D721Med (cell line): ENCODE results near the gene TGM2.

ENCODE experiments used
- DNase-seq: peaks from one replicate; pipeline ENCODE4 v3.0.0; 2011; ENCODE audit warnings: low spot score; ENCODE audit not compliant: insufficient read length
- FAIRE-seq: peaks from 2 replicates; lab custom pipeline; 2011; peaks lifted over from hg19 to GRCh38; lab: Jason Lieb, UNC
- TF ChIP-seq, protein P1 (sequence below): IDR thresholded peaks from 2 replicates; pipeline ENCODE4 v1.5.1; 2012; ENCODE audit warnings: mild to moderate bottlenecking, control low read depth; ENCODE audit not compliant: insufficient read depth; ENCODE audit errors: missing control alignments

The TGM2 gene

DNA sequence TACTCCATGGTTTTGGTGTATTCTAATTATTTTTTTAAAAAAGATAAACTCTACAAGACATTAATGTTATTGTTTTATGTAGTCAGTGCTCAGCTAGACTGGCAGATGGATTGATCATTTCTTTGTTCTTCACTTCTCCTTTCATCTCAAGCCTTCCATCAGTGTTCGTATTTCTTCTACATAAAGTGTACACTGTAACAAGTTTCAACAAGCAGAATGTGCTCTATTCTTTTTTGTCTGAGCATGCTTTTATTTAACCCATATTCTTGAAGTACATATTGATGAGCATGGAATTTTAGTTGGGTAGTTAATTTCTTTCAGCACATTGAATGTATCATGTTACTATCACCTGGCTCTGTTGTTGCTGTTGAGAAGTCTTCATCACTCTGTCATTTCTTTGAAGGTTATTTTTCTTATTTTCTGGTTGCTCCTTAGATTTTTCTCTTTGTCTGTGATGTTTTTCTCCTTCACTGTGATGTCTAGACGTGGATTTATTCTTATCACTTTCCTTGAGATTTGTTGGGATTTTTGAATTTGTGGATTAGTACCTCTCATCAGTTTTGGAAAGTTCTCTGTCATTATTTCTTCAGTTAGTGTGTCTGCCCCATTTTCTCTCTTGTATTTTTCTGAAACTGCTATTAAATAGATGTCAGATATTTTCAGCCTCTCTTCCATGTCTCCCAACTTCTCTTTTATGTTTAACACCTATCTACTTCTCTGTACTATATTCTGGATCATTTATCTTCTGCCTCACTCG is 48.5 kb downstream of the TGM2 start:
- no peak for DNase-seq
- no peak for FAIRE-seq
- TF ChIP-seq, protein P1, sequence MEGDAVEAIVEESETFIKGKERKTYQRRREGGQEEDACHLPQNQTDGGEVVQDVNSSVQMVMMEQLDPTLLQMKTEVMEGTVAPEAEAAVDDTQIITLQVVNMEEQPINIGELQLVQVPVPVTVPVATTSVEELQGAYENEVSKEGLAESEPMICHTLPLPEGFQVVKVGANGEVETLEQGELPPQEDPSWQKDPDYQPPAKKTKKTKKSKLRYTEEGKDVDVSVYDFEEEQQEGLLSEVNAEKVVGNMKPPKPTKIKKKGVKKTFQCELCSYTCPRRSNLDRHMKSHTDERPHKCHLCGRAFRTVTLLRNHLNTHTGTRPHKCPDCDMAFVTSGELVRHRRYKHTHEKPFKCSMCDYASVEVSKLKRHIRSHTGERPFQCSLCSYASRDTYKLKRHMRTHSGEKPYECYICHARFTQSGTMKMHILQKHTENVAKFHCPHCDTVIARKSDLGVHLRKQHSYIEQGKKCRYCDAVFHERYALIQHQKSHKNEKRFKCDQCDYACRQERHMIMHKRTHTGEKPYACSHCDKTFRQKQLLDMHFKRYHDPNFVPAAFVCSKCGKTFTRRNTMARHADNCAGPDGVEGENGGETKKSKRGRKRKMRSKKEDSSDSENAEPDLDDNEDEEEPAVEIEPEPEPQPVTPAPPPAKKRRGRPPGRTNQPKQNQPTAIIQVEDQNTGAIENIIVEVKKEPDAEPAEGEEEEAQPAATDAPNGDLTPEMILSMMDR: no peak

DNA sequence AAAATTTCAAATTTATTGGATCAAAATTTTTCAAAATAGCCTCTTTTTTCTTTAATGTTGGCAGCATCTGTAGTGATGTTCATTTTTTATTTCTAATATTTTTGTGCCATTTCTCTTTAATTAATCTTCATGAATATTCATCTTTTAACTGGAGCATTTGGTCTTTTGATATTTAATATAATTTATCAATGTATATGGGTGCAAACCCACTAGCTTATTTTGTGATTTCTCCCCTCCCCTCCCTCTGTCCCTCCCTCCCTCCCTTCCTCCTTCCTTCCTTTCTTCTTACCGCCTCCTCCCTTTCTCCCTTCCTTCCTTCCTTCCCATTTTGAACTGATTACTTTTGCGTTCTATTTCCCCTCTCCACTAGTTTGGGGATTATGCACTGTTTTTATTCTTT is 49.2 kb downstream of the TGM2 start:
- DNase-seq: no peak
- no peak for FAIRE-seq
- TF ChIP-seq, protein P1: no peak

DNA sequence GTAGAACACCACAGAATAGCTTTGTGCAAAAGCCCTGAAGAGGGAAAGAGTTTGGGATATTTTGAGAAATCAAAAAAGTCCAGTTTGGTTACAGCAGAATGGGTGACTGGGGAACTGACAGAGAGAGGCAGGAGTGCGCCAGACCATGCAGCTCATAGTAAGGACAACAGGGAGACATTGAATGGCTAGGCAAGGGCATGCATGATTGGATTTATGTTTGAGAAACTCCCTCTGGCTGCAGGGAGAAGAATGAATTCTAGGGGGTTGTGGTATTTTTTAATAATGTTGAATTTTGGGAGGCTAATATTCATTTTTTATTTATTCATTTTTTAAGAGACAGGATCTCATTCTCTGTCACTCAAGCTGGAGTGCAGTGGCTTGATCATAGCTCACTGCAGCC is 49.9 kb downstream of the TGM2 start:
- no peak for DNase-seq
- FAIRE-seq: no peak
- TF ChIP-seq, protein P1: peak; percentile 5

DNA sequence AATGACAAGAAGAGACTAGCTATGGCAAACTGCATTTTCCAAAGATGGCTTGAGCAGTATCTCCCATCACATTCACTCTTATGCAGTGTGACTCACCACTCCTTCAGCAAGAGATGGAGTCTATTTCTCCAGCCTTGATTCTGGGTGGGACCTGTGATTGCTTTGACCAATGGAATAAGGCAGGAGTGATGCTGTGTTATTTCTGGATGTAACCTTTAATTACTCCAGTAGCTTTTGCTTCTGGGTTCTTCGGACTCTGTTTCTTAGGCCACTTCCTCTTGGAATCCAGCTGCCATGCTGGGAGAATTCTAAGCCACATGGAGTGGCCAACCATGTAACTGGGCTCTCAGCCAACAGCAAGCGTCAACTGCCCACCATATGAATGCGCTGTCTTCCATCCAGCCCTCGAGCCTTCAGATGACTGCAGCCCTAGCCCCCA is 50.7 kb downstream of the TGM2 start:
- DNase-seq (no peak), FAIRE-seq (no peak)
- TF ChIP-seq, protein P1: no peak

DNA sequence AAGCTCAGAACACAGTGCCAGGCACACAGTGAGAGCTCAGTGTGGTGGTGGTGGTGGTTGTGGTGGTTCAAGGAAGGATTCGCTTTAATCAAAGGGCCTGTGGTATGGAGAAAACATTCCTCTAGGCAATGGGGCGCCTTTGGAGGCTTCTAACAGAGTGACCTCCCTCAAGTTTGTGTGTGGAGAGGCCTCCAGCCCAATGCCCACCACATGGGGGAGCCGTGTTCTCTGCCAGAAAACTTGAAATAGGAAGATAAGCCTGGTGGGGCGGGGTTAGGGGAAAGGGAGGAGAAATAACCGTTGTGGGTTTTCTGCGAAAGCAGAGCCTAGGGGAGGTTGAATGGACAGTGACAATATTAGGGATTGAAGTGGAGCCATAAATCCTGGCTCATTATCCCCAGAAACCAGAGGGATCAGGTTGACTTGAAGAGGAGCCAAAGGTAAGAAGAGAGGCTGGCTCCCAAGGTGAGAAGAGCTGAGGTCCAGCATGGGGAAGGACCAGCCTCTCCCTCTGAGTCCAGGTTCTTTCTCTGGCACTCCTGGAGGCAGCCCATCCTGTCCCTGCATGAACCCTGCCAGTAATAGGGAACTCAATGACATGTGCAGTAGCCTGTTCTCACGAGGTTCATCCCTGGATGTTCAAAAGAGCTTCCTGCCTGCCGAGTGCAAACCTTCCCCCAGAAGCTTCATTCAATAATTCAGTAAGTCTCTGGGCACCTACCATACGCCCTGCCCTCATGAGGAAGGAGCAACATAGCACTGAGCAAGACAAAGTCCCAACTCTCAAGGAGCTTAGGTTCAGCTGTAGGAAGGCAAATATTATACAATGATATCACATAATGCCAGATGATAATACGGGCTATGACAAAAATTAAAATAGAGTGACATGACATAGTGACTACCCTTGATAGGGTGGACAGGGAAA is 51.4 kb downstream of the TGM2 start:
- TF ChIP-seq, protein P1: no peak
- no peak for DNase-seq
- FAIRE-seq: no peak

DNA sequence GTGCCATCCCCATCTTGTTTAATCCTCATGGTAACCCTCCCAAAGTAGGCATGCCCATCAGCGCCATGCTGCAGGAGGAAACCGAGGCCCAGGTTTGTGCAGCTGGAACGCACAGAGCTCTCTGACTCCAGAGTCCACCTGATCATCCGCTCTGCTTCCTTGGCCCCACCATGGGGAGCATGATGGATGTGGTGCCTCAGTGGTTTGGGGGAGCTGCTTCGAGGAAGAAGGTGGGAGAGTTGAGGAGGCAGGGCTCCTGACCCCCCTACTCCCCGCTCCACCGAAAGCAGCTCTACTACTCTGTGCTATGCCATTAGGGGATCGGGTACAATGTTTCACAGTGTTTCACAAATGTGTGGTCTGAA is 52.2 kb downstream of the TGM2 start:
- DNase-seq (no peak), FAIRE-seq (no peak)
- TF ChIP-seq, protein P1: no peak
